Dedifferentiated amniotic fluid mesenchymal stem cell (primary cell): ENCODE data around the gene IFI27.

Source experiments
- DNase-seq: peaks from one replicate; pipeline ENCODE4 v3.0.0-alpha.2; 2016; ENCODE audit errors: extremely low spot score

The IFI27 gene

DNA sequence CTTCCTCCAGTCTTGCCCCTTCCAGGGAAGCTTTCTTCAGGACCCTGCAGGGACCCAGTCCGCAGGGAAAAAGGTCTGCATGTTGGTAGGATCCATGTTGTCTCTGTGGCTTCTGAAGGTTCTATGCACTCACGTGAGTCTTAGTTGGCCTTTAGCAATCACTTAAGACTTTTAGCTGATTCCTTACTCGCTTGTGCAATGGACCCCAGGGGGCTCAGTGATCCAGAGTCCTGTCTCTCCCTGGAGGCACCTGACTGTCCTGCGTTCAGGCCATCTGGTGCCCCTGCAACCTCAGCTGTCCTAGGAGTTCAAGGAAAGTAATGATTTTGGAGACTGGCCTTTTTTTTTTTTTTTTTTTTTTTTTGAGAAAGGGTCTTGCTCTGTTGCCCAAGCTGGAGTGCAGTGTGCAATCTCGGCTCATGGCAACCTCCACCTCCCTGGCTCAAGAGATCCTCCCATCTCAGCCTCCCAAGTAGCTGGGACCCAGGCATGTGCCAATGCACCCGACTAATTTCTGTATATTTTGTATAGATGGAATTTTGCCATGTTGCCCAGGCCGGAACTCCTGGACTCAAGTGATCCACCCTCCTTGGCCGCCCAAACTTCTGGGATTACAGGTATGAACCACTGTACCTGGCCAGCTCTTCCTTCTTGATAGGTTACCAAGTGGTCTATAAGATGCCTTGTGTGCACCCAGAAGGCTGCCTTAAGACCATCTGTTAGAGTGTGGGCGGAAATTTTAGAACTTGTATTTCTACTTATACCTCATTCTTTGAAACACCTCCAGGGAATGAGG is 14.2 kb downstream of the IFI27 start:
- no peak for DNase-seq

- no peak for DNase-seq
These were observed 15.3 kb downstream of the IFI27 start for GRCh38 chr14:94125659-94126418.

- DNase-seq: no peak
These were observed 15.8 kb downstream of the IFI27 start for GRCh38 chr14:94126419-94126677.

DNA sequence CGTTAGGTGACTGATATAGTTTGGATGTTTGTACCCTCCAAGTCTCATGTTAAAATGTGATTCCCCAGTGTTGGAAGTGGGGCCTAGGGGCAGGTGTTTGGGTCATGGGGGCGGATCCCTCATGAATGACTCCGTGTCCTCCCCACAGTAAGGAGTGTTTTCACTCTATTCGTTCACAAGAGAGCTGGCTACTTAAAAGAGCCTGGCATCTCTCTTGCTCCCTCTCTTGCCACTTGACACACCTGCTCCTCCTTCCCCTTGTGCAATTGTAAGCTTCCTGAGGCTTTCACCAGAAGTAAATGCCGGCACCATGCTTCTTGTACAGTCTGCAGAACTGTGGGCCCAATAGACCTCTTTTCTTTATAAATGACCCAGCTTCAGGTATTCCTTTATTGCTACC is 16.3 kb downstream of the IFI27 start:
- DNase-seq: no peak

DNA sequence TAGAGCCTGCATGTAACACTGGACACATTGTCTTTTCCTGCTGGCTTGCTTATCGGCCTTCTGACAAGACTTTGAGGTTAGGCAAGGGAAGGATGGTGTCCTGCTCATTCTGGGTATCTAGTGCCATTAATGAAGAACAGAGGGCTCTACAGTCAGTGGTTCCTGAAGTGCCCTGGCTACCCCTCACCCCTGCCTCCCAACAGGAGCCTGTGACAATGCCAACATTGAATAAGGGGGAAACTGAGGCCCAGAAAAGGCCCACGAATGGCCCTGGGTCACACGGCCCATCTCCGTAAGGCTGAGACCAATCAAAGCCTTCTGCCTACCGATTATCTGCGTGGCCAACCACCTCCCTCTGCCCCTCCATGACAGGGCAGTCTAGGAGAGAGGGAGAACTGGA is 16.8 kb downstream of the IFI27 start:
- no peak for DNase-seq

- no peak for DNase-seq
These were observed 17.8 kb downstream of the IFI27 start for GRCh38 chr14:94128216-94128839.

DNA sequence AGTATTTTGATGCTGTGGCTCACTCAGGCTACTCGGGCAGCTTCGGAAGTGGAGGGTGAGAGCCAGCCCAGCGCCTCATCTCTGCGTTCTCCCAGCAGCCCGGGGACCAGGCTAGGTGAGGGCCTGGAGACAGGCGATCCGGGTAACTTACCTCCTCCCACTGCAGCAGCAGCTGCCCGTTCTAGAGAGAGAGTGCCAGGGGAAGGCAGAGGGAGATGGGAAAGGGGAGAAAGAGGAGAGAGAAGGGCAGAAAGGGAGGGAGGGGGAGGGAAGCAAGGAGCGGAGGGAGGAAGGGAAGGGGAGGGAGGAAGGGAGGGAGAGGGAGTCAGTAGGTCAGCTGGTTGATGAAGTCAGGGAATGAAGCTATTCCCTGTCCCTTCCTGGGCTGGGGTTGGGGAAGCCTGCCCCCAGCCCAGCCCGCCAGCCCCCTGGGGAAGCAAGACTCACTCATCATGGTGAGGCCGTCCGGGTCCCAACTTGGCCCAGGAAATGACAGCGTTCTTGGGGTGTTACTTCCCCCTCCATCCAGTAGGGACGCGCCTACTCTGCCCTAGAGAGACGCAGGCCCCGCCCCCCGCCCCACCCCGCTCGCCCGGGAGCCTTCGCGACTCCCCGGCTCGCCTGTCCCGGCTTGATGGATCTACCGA is 18.7 kb downstream of the IFI27 start, which contains the start of gene IFI27L2:
IFI27L2 (minus strand) TSS at position 494 of the 647 bp plus-strand sequence; CDS start at position 454, 40 bp downstream.
- DNase-seq: peak; percentile 56

DNA sequence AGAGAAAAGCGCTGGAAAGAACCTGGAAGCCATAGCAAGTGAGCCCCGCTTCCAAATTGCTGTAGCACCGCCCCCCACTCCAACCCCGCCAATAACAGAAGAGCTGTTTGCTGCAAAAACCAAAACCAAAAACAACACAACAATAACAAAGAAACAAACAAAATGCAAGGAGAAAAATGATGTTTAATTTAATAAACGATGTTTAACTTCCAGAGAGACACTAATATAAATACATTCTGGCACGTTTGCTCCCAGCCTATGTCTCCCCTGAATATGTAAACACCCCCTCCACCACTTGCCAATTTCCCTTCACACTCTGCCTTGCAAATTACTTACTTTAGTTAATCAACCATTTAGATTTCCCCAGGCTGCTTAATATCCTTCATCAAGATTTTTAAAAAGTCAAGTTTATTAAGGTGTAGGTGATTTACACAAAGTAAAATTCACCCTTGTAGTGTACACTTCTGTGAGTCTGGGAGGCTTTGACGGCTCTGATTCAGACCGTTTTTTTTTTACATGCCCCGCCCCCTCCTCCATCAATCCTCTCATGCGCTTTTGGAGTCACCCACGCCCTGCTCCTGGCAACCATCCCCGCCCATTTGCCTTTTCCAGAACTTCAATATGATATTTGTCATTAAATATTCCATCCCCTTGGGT is 19.4 kb downstream of the IFI27 start:
- peak; percentile 64 for DNase-seq

DNA sequence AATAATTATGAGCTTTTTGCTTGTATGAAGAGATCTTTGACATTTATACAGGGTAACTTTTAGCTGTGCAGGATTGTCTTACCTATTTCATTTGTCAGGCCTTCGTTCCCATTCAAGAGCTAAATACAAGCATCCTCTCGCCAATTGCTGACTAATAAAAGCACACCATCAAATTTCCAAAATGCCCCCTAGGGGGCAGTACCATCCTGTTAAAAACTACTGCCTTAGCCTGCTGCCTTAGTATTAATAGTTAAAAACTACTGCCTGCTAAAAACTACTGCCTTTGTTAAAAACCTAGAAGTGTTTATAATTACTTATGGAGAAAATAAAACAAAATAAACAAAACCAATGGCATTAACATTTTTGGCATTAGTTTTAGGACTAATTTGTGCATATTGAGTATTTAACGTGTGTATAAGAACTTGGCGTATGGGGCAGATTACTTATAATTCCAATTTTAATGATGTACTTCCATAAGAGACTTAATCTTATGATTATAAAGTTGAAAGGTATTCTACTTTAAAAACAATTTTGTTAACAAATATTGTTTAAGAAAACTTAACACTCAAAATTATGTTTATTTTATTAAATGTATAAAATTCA is 21.9 kb downstream of the IFI27 start:
- peak; percentile 75 for DNase-seq

DNA sequence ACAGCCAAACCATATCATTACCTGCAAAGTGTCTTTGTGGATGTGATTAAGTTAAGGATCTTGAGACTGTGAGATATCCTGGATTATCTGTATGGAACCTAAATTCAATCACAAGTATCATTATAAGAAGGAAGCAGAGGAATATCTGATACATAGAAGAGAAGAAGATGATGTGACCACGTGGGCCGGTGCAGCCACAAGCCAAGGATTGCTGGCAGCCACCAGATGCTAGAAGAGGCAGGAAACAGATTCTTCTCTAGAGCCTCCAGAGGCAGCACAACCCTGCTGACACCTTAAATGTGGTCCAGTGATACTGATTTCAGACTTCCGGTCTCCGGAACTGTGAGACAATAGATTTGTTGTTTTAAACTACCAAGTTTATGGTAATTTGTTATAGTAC is 24.9 kb downstream of the IFI27 start:
- no peak for DNase-seq

DNA sequence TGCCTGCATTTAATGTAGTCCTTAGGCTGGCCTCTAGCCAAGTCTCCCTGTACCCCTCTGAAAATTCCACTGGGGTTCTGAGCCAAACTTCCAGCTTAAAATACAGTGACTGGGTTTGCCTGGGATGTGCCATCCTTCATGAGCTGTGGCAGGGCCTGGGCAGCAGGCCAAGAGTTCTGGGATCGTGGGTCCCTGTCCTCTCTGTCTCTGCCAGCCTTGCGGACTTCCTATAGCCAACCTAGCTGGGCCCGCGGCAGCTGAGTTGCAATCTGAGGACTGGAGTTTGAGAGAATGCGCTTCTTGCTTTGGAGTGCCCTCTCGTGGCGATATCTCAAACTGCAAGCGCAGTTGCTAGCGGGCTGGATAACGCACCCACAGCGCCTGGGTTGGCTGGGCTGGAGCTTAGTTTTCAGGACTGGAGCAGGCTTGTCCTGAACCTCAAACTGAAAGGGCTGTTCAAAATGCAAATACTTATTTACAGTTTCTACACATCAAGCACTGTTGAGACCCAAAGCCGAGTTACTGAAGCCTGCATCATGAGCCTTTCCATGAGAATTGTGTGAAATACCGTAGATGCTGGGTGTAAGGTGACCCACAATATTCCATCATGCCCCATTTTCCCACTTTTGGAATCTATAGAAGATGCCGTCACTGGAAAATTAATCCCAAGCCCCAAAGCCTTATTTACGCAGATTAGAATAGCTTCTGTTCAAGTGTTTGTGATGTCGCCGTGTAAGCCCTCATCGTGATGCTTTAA is 26.2 kb downstream of the IFI27 start:
- DNase-seq: peak; percentile 91

- no peak for DNase-seq
These were observed 27.7 kb downstream of the IFI27 start for GRCh38 chr14:94138251-94138650.

DNA sequence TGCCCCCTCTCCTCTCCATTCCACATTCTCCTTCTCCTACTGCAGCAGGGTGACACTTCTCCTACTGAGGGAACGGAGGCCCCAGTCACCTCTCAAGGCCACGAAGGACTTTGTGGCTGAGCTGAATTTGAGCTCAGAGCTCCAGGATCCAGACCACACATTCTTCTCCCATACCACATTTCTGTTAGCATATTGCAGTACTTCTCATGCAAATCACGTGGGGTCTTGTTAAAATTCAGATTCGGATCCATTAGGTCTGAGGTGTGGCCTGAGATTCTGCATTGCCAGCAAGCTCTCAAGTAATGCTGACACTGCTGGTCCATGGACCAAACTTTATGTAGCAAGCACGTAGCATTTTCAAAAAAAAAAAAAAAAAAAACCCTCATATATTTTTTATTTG is 28.5 kb downstream of the IFI27 start:
- no peak for DNase-seq

DNA sequence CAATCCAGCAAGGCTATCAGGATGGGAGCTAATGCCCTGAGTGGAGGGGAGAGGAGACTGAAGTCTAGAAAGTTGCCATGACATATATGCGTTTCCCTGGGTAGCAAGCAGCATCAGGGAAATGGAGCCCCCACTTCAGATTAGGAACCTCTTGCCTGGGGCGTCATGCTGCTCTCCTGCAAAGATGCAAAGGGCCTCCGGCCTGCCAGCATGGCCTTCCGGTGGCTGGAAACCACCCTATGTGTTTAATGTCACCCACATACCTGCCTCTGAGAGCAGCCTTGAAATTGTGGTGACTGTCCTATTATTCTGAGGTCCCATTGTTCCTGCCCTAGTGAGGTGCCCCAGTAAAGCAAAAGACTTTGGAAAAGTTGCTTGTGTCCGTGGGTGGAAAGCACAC is 28.9 kb downstream of the IFI27 start:
- no peak for DNase-seq

- DNase-seq: no peak
These were observed 31.7 kb downstream of the IFI27 start for GRCh38 chr14:94142247-94142646.

GRCh38 chr14:94142836-94143235 is 32.3 kb downstream of the IFI27 start:
- no peak for DNase-seq

GRCh38 chr14:94143239-94143638 is 32.7 kb downstream of the IFI27 start:
- no peak for DNase-seq

DNA sequence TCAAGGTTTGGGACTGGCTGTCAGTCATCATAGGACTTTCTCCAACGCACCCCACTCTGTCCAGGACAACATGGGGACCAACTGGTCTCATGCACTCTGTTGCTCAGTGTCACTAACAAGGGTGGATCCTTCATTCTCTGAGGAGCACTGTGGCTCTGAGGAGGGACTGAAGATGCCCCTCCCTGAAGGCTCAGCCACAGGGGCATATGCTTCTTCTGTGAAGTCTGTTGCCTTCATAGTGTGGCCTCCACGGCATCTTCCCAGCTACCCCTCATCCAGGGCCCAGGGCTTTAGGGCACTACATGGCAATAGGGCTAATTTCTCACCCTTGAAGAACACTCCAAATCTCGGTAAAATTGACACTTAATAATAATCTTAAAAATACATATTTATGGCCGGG is 33.2 kb downstream of the IFI27 start:
- no peak for DNase-seq

DNA sequence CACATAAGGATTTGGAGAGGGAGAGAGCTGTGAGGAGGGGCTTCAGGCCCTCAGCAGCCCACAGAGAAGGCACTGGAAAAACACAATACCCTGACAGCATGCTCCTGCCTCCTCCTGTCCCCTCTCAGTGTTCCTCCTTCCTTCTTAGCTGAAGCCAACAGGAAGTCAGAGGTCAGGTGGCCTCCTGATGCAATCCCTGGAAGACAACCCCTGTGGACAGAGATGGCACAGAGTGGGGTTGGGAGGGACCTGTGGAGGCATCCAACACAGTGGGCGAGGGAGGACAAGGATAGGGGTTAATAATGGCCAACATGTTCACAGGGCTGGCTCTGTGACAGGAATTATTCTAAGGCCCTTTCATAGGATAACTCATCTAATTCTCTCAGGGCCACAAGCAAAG is 34.2 kb downstream of the IFI27 start:
- no peak for DNase-seq

DNA sequence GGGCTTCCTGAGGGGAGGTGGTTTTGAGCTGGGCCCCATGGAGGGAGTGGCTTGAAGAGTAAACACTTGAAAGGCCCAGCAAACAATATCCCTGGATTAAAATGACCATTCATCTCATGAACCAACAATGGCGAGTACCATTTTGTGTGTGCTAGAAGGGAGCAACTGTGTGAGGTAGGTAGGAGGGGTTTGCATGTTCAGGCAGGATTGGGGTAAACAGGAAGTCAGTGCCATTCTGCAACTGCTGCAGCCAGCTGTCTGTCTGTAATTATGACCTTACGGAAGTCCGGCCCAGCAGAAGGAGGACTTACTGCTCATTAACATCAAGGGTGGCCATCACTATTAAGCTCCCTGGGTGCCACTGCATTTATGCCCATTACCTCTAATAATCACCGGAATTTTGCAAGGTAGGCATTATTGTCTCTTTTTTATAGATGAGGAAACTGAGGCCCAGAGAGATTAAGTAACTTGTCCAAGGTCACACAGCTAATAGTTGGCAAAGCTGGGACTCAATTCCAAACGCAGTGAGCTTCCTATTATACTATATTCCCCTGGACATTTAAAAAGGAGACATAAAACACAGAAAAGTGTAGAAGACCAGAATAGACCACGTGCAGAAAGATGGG is 35.5 kb downstream of the IFI27 start:
- no peak for DNase-seq
